PC-3 (cell line): Measurements from ENCODE around the gene GRK3.

Experiments used
- EZH2 ChIP-seq: fragments of 300-600 bp; sonication (generic); IDR thresholded peaks from one replicate; pipeline ENCODE4 v1.6.1; 2017; ENCODE audit warnings: antibody characterized with exemption, mild to moderate bottlenecking, low read length; ENCODE audit not compliant: unreplicated experiment
- EZH2phosphoT487 ChIP-seq: fragments of 300-600 bp; sonication (generic); IDR thresholded peaks from 2 replicates; pipeline ENCODE4 v1.6.1; 2018; ENCODE audit warnings: mild to moderate bottlenecking, antibody characterized with exemption, low read length, borderline replicate concordance
- TF ChIP-seq, protein P1 (sequence below): fragments of 300-600 bp; sonication (generic); conservative IDR thresholded peaks from 2 replicates; pipeline ENCODE4 v1.5.1; 2017; ENCODE audit warnings: antibody characterized with exemption, low read depth, mild to moderate bottlenecking, low read length

DNA sequence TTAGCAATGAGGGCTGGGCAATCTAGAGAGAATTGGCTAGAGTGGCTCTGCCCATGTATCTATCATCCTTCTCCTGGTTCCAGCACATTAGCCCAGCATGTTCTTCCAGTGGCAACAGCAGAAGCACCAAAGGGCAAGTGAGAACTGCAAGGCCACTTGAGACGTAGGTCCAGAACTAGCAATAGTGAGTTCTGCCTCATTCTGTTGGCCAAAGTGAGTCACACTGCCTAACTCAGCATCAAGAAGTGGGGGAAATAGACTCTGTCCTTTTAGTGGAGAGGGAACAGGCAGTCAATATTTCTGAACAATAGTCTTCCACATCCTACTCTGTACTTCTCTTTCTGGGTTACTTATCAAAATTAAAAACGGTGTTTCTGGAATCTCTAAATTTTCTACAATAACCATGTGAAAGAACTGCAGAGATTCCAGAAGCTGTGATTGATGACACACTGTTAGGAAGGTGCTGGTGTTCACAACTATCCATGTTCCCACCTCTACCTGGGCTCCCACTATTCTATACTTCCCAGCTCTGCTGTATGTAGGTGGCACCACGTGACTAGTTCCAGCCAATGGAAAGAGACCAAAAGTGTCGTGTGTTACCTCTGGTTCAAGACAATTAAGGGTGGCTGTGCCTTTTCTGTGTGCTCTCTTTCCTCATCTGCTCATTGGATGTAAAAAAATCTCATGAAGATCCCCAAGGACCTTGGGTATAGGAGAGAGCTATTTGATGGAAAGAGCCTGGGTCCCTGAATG is 23.4 kb upstream of the GRK3 start:
- TF ChIP-seq, protein P1, sequence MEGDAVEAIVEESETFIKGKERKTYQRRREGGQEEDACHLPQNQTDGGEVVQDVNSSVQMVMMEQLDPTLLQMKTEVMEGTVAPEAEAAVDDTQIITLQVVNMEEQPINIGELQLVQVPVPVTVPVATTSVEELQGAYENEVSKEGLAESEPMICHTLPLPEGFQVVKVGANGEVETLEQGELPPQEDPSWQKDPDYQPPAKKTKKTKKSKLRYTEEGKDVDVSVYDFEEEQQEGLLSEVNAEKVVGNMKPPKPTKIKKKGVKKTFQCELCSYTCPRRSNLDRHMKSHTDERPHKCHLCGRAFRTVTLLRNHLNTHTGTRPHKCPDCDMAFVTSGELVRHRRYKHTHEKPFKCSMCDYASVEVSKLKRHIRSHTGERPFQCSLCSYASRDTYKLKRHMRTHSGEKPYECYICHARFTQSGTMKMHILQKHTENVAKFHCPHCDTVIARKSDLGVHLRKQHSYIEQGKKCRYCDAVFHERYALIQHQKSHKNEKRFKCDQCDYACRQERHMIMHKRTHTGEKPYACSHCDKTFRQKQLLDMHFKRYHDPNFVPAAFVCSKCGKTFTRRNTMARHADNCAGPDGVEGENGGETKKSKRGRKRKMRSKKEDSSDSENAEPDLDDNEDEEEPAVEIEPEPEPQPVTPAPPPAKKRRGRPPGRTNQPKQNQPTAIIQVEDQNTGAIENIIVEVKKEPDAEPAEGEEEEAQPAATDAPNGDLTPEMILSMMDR = no peak
- TF ChIP-seq EZH2phosphoT487 (no peak), EZH2 (no peak)
